ENCODE results near the gene GRWD1. TPM values are rescaled to one million over a fixed set of nuclear protein-coding genes. Genes with fewer than 3 reads are reported as not detected.

The GRWD1 gene
- total and polyA plus RNA-seq, 2 of the 4 experiments (the other 2 are of a cell fraction) = 22.0 to 22.5 TPM

DNA sequence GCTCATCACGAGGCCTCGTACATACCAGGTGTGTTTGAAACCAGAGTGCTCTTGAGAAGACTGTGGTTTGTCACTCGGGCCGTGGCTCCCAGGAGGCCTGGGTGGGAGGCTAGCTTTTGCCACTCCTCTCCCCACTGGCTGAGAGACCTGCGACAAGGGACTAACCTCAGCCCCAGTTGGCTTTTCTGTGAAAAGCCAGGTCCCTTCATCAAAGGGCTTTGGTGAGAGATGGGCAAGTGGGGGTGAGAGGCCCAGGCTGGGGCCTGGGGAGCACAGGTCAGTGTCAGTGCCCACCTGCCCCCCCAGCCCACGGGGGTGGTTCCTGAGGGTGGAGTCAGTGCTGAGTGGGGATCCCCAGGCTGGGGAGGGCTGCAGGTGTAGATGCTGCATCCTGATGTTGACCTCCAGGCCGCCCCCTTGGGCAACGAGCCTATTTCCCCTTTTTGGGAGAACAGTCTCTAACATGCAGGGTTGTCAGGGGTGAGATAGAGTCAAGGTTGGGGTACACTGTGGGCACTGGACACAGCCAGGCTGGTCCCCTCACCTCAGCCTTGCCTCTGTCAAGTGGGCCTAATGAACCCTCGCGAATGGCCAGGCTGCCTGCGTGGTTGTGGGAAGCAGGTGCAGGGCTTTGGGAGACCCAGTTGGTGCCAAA is 10.3 kb downstream of the GRWD1 start:
- no peaks in the 10 kb centered on the region for H3K9me3 ChIP-seq (ENCODE audit: control insufficient read depth, insufficient read depth, low read length)
- no peak overlapping the region for H3K4ac ChIP-seq (ENCODE audit: low read depth, low read length)
- peaks cover 8% of the 10 kb centered on the region for H4K20me1 ChIP-seq (ENCODE audit: insufficient read depth, low read length)
- no peak overlapping the region for H2BK20ac ChIP-seq (ENCODE audit: low read depth, low read length)
- no peak overlapping the region for H2BK120ac ChIP-seq (ENCODE audit: low read depth, low read length)
- no peak overlapping the region for H3K14ac ChIP-seq (replicated peaks; ENCODE audit: low read depth, low read length)
- H4K8ac ChIP-seq (ENCODE audit: low read depth in 2 of 2, low read length in 2 of 2) = no peak overlapping the region
- no CpG with 5 or more reads among the region's 11 CpGs for WGBS, 2 experiments (ENCODE audit: extremely low coverage in 2 of 2, insufficient read length in 1 of 2)
- peaks cover 7 to 21% of the 10 kb centered on the region in 2 experiments for H3K79me1 ChIP-seq (ENCODE audit: low read depth in 1 of 2, low read length in 2 of 2)
- CTCF ChIA-PET = no interaction called here
- BruUV-seq (replicated peaks) = no TSS peak
- H3K27me3 ChIP-seq (ENCODE audit: control insufficient read depth, insufficient read depth, low read length) = no peaks in the 10 kb centered on the region
- H3K56ac ChIP-seq (ENCODE audit: extremely low read depth, insufficient read depth, low read length) = no peak overlapping the region
- H2AK5ac ChIP-seq (ENCODE audit: low read depth, low read length) = no peak overlapping the region
- peak overlapping the region; percentile 16 for H2AK9ac ChIP-seq (replicated peaks; ENCODE audit: low read depth, low read length, poor library complexity)
- H3K4me3 ChIP-seq (ENCODE audit: insufficient read depth, low read depth, low read length) = no peak overlapping the region
- H2BK15ac ChIP-seq (ENCODE audit: low read depth, low read length) = no peak overlapping the region
- no peaks in the 10 kb centered on the region for H3K4me1 ChIP-seq (ENCODE audit: control insufficient read depth, insufficient read depth, low read length)
- no peak overlapping the region for H2BK5ac ChIP-seq (ENCODE audit: low read depth, low read length, poor library complexity, severe bottlenecking)
- dilution Hi-C loops (cut with HindIII; ENCODE audit: low sequenced_read_pairs, unreplicated experiment) (no loop called here), intact Hi-C loops (cut with micrococcal nuclease) (no loop called here), in situ Hi-C loops (cut with MboI; ENCODE audit: low sequenced_read_pairs) (no loop called here)
- TF ChIP-seq RAD21 (IDR thresholded peaks at IDR 0.05; ENCODE audit: low read length) (no peak), MXI1 (IDR thresholded peaks at IDR 0.05; ENCODE audit: borderline replicate concordance, low read depth, low read length) (no peak), RFX5 (IDR thresholded peaks at IDR 0.05; ENCODE audit: low read depth, low read length) (no peak), NFE2L2 (IDR thresholded peaks at IDR 0.05; ENCODE audit: low read depth, low read length) (no peak), USF2 (IDR thresholded peaks at IDR 0.05; ENCODE audit: low read depth, low read length) (no peak), POLR2A (IDR thresholded peaks at IDR 0.05; ENCODE audit: low read depth, low read length) (no peak), MAFK (IDR thresholded peaks at IDR 0.05; ENCODE audit: low read depth, low read length) (no peak), FOS (IDR thresholded peaks at IDR 0.05; ENCODE audit: low read depth, low read length) (no peak), CEBPB (IDR thresholded peaks at IDR 0.05; ENCODE audit: low read depth, low read length) (no peak), CHD1 (IDR thresholded peaks at IDR 0.05; ENCODE audit: low read depth, low read length) (no peak), RCOR1 (IDR thresholded peaks at IDR 0.05; ENCODE audit: insufficient replicate concordance, low read length) (no peak)
- TF ChIP-seq, protein P1, sequence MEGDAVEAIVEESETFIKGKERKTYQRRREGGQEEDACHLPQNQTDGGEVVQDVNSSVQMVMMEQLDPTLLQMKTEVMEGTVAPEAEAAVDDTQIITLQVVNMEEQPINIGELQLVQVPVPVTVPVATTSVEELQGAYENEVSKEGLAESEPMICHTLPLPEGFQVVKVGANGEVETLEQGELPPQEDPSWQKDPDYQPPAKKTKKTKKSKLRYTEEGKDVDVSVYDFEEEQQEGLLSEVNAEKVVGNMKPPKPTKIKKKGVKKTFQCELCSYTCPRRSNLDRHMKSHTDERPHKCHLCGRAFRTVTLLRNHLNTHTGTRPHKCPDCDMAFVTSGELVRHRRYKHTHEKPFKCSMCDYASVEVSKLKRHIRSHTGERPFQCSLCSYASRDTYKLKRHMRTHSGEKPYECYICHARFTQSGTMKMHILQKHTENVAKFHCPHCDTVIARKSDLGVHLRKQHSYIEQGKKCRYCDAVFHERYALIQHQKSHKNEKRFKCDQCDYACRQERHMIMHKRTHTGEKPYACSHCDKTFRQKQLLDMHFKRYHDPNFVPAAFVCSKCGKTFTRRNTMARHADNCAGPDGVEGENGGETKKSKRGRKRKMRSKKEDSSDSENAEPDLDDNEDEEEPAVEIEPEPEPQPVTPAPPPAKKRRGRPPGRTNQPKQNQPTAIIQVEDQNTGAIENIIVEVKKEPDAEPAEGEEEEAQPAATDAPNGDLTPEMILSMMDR (conservative IDR thresholded peaks at IDR 0.05; ENCODE audit: low read depth, low read length) = no peak
- no peak overlapping the region for H3K27ac ChIP-seq (ENCODE audit: insufficient read depth, low read length)
- no peak overlapping the region for H3K9ac ChIP-seq (ENCODE audit: low read depth, low read length)
- DNase-seq (no peak), ATAC-seq (ENCODE audit: low read depth) (no peak)
- no peak overlapping the region for H3K18ac ChIP-seq (ENCODE audit: low read depth, low read length)
- H3K9me1 ChIP-seq (ENCODE audit: insufficient read depth, low read length) = no peaks in the 10 kb centered on the region
- no peak overlapping the region for H3K4me2 ChIP-seq (ENCODE audit: low read depth, low read length)
- POLR2A ChIA-PET (ENCODE audit: unreplicated experiment) = no interaction called here
- H3K36me3 ChIP-seq (ENCODE audit: control insufficient read depth, insufficient read depth, low read length) = peaks cover 44% of the 10 kb centered on the region
- H4K91ac ChIP-seq (ENCODE audit: insufficient read depth, low read depth, low read length) = no peak overlapping the region
- no peak overlapping the region for H2AFZ ChIP-seq (replicated peaks; ENCODE audit: low read length, poor library complexity)
- no peak overlapping the region for H3K23ac ChIP-seq (ENCODE audit: low read depth, low read length)
- no peak overlapping the region for H4K5ac ChIP-seq (ENCODE audit: low read depth, low read length)
